ENCODE data around the gene MYO10. TPM values are rescaled to one million over a fixed set of nuclear protein-coding genes. Genes with fewer than 3 reads are reported as not detected.
"Not testable (repeated sequence)": the region's sequence is repeated elsewhere in the genome, so short reads cannot be mapped to it uniquely, and the experiment has no call there.

Gene MYO10
- 4.8 TPM for total RNA-seq
- long read RNA-seq, partial matches to known transcripts: 3 of 4 reads
- long read RNA-seq, other reads (novel, unspliced or antisense): 1 of 4 reads

DNA sequence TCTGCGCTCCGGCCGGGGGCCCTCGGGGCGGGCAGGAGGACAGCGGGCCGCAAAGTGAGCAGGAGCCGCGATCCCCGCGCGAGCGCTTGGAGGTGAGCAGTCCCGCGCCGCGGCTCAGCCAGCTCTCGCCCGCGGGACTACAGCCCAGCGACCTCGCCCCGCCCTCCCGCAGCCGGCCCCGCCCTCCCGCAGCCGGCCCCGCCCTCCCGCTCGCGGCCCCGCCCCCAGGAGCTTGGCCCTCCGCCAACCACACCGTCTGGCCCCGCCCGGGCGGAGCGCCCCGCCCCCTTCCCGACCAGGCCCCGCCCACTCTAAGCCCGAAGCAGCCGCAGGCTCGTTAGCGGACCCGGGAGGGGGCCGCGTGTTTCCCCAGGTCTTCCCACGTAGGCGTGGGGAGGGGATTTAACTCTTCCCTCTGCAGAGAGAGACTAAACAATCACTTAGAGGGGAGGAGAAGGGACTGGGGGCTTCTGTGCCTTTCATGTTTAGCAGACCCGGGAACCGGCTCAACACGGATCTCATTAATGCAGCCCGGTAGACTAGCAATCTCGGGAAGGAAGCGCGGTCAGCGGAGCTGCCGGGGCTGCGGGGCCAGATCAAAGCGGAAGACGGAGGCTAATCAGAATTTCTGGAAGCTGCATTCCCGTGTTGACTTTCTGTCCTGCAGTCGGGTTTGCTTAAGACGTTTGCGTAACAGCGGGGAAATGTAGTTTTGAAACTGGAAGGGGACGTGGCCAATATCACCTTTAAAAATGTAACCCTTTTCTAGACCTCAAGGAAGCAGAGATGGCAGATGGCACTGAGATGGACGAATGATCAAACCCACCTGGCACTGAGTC is at the start of gene MYO10:
MYO10 (minus strand) TSS at position 139 of the 839 bp plus-strand sequence. CDS start 480 bp downstream, outside the sequence.
- DNase-seq (ENCODE audit: missing footprints): peak; percentile 88
- intact Hi-C loops (cut with DNase I): loop anchor here (2.0 to 10.0 kb wide), 2 partner anchors 108 to 142 kb away; no protein-coding TSS in a partner anchor
- ATAC-seq: peak; percentile 91

DNA sequence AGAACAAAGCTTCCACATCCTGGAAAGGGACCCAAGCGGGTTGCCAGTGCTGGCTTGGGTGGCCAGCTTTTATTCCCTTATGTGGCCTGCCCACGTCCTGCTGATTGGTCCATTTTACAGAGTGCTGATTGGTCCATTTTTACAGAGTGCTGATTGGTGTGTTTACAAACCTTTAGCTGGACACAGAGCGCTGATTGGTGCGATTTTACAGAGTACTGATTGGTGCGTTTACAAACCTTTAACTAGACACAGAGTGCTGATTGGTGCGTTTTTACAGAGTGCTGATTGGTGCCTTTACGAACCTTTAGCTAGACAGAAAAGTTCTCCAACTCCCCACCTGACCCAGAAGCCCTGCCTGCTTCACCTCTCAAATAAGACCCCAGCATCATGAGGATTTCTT is 49.2 kb upstream of the MYO10 start:
- DNase-seq (ENCODE audit: missing footprints); intact Hi-C loops (cut with DNase I); ATAC-seq: not testable (repeated sequence)

DNA sequence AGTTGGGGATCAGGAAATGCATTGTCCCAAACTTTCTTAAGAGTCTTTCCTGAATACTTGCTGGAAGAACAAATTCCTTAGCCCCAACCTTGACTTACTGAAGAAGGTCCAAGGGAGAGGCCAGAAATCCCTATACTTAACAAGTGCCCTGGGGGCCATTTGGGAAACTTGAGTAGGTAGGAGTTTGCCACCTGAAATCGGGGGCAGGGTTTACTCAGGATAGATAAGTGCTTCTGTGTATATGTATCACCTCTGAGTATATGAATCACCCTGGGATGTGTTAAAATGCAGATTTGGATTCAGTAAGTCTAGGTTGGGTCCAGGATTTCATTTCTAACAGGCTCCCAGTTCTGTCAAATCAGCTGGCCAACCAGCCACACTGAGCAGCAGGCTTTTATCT is 47.9 kb upstream of the MYO10 start:
- no peak for DNase-seq (ENCODE audit: missing footprints)
- no peak for ATAC-seq
- intact Hi-C loops (cut with DNase I): no loop called here

DNA sequence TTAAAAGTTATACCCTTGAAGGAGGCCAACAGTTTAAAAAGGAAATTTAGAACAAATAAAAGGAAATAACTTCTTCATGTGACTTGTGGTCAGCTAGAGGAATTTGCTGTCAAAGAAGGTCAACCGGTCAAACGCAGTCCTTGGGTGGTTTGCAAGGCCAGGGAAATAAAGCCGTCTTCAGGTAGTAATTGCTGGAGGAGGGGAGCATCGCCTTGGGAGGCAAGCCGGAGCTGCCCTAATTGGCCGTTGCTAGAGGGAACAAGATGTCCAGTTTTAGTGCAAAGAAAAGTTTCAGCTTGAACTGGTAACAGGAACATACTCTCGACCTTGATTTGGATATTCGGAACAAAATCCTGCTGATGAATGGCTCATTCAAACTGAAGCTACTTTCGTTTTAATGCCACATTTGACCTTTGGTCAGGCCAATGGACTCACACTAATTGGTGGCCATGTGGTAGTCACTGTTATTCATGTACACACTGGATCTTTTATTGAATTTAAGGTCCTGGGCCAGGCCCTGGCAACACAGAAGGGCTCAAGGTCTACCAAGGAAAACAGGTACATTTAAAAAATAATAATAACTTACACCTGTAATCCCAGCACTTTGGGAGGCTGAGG is 47.0 kb upstream of the MYO10 start:
- intact Hi-C loops (cut with DNase I): no loop called here
- ATAC-seq (no peak), DNase-seq (ENCODE audit: missing footprints) (no peak)

DNA sequence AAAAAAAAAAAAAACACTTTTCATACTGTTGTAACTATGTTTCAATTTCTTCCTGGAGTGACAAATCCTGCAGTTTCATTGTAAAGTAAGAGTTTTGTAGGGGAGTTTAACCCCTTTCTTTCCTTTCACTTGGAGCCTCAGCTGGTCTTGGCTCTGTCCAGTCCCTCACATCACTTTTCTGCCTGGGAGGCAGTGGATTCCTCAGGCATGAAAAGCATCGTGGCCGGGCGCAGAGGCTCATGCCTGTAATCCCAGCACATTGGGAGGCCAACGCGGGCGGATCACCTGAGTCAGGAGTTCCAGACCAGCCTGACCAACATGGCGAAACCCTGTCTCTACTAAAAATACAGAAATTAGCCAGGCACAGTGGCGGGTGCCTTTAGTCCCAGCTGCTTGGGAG is 45.6 kb upstream of the MYO10 start:
- intact Hi-C loops (cut with DNase I): no loop called here
- ATAC-seq: no peak

DNA sequence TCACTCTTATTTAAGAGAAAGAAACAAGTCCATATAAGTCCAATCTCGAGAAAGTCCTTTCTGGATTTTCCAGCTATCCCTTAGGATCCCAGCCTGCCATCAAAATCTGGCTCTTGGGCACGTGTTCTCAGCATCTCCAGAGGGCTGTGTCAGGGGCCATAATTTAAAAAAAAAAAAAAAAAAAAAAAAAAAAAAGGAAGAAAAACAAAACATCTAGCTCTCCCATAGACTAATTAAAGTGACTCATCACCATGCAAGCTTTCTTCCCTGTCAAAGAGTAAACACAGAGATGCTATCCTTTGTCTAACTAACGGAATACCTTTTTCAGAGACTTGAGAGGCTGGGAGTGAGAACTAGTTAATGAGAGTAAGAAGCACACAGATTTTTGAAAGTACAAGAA is 44.9 kb upstream of the MYO10 start:
- DNase-seq (ENCODE audit: missing footprints) (no peak), ATAC-seq (no peak)
- intact Hi-C loops (cut with DNase I): no loop called here

More for the DNA sequence above, 45.6 kb upstream of the MYO10 start:
- no peak for DNase-seq (ENCODE audit: missing footprints)

DNA sequence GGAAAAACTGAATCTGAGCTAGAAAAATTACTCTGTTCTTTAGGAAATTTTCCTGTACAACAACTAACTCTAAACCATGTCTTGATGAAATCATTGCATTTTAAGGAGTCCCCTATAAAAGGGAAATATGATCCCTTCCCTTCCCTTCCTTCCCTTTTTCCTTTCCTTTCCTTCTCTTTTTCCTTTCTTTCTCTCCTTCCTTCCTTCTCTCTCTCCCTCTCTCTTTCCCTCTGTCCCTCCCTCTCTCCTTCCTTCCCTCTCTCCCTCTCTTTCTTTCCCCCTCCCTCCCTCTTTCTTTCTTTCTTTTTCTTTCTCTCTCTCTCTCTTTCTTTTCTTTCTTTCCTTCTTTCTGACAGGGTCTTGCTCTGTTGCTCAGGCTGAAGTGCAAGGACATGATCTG is 42.2 kb upstream of the MYO10 start:
- no peak for ATAC-seq
- no peak for DNase-seq (ENCODE audit: missing footprints)
- intact Hi-C loops (cut with DNase I): no loop called here

DNA sequence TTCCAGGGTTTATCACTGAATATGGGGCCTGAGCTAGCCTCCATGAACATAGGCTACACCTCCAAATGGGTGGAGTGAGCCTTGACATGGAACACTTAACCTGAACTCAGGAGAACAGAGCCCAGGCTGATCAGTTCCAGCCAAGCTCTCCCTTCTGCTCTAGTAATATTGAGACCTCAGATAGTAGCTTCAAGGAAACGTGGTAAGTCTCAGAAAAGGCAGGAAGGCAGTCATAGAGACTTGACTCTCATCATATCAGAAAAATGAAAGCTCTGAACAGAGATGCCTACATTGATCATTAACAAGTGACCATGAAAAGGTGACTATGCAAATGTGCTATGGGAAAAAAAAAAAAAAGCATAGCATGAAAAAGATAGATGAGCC is 40.5 kb upstream of the MYO10 start:
- intact Hi-C loops (cut with DNase I): no loop called here
- no peak for DNase-seq (ENCODE audit: missing footprints)
- no peak for ATAC-seq

DNA sequence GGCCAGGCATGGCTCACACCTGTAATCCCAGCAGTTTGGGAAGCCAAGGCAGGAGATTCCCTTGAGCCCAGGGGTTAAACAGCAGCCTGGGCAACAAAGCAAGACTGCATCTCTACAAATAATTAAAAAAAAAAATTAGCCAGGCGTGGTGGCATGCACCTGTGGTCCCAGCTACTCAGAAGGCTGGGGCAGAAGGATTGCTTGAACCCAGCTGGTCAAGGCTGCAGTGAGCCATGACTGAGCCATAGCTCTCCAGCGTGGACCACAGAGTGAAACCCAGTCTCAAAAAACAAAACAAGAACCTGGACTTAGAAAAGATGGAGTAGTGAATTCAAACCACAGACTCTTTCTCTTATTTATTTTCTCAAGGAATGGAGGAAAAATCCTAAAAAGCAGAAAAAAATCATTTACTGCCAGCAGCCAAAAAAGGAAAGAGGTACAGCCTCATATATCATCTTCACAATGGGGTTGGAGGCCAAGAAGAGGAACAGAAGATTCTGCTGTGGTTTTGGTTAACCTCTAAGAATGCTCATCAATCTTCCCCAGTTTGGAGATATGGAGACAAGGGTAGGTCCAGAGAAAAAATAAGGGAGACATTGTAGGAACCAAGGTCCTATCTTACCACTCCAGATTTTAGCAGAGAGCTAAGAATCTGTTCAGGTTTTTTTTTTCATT is 40.0 kb upstream of the MYO10 start:
- intact Hi-C loops (cut with DNase I): no loop called here
- DNase-seq (ENCODE audit: missing footprints) (no peak), ATAC-seq (no peak)

DNA sequence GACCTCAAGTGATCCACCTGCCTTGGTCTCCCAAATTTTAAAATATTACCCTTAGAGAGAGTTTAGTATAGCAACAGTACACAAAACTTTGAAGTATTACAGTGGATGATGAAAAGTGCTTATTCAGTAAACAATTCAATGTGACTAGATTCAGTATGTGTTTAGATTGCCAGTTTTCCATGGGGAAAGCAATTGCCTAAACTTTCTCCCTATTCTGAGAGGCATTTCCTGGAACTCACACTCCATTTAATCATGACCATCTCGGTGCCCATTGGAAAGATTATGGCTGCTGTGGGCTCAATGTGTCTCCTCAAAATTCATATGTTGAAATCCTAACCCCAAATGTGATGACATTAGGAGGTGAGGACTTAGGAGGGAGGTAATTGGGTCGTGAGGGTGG is 38.9 kb upstream of the MYO10 start:
- no peak for ATAC-seq
- intact Hi-C loops (cut with DNase I): no loop called here
- DNase-seq (ENCODE audit: missing footprints): no peak

DNA sequence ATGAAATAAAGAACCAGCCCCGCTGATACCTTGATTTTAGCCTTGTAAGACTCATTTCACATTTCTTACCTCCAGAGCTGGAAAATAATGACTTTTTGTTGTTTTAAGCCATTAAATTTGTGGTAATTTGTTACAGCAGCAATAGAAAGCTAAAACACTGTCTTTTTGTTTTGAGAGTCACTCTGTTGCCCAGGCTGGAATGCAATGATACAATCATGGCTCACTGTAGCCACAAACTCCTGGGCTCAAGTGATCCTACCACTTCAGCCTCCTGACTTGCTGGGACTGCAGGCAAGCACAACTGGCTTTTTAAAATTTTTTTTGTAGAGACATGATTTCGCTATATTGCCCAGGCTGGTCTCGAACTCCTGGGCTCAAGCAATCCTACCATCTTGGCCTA is 34.7 kb upstream of the MYO10 start:
- ATAC-seq: no peak
- intact Hi-C loops (cut with DNase I): no loop called here
- DNase-seq (ENCODE audit: missing footprints): no peak

DNA sequence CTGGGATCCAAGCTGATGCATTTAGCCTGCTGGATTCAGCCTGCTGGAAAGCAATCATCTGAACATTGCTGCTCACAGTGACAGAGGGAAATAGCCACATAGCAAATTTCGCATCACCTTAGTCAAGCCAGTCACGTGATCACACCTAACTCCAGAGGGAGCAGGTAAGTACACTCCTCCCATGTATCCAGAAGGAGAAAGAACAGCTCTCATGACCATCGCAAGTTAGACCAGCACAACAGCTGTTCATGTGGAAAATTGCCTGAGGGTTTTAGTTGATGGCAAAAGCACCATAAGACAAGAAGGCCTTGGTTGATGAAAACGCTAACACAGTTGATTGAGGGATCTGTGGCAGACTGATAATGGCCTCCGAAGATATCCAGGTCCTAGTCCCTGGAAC is 34.2 kb upstream of the MYO10 start:
- intact Hi-C loops (cut with DNase I): no loop called here
- DNase-seq (ENCODE audit: missing footprints): no peak
- ATAC-seq: no peak

DNA sequence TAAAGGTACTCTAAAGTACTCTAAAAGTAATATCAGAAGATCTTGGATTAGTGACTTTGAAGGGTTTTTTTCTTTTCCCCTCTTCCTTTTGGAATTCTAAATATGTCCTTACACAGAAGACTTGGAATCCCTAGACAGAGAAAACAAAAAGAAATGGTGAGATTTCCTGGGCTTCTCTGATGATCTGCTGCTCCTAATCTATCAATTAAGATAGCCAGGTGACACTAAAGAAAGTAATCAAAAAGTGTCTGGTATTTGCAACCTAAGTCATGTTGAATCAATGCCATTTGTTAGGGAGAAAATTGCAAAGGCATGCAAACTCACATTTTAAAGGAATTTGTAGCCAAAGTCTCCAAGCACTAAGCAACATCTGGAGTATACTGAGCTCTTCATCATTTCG is 29.5 kb upstream of the MYO10 start:
- ATAC-seq (no peak), DNase-seq (ENCODE audit: missing footprints) (no peak)
- intact Hi-C loops (cut with DNase I): no loop called here

DNA sequence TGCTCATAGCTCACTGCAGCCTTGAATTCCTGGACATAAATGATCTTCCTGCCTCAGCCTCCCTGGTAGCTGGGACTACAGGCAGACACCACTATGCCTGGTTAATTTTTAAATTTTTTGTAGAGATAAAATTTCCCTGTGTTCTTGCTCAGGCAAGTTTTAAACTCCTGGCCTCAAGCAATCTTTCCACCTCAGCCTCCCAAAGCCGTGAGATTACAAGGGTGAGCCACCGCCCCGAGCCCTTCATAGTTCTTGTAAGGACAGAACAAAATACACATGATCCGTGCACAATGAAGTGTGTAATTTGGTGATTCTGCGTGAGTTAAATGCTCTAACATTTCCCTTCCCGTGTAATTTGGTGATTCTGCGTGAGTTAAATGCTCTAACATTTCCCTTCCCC is 27.7 kb upstream of the MYO10 start:
- DNase-seq (ENCODE audit: missing footprints) (no peak), ATAC-seq (no peak)
- intact Hi-C loops (cut with DNase I): no loop called here

DNA sequence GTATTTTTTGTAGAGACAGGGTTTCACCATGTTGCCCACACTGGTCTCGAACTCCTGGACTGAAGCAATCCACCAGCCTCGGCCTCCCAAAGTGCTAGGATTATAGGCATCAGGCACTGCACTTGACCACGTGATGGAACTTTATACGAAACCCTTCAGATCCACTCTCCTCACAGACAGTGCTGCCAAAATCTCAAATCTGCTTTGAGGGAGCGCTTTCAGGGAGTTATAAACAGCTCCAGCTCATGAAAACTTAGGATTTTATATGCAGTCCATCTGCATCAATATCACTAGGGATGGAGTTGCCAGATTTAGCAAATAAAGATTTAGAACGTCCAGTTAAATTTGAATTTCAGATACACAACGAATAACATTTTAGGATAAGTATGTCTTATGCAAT is 25.0 kb upstream of the MYO10 start:
- ATAC-seq (no peak), DNase-seq (ENCODE audit: missing footprints) (no peak)
- intact Hi-C loops (cut with DNase I): no loop called here

DNA sequence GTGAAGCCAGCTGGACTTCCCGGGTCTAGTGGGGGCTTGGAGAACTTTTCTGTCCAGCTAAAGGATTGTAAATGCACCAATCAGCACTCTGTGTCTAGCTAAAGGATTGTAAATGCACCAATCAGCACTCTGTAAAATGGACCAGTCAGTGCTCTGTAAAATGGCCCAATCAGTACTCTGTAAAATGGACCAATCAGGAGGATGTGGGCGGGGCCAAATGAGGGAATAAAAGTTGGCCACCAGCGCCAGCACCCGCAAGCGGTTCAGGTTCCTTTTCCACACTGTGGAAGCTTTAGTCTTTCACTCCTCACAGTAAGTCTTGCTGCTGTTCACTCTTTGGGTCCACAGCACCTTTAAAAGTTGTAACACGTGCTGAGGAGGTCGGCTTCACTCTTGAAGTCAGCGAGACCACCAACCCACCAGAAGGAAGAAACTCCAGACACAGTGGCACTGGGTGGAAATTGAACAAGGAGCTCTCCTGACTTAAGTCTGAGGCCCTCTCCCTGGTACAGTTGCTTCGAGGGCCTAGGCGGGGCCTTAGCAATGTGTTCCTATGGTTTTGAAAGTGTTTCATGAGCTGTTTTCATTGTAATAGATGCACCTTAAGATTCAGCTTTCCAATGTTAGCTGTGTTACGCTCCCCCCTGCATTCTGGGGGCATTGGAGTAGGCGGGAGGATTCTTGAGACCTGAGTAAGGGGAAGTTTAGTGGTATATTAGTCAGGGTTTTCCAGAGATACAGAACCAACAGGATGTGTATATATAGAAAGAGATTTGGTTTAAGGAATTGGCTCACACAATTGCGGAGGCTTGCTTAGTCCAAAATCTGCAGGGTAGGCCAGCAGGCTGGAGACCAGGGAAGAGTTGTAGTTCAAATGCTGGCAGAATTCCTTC is 21.5 kb upstream of the MYO10 start:
- no peak for ATAC-seq
- DNase-seq (ENCODE audit: missing footprints): no peak
- intact Hi-C loops (cut with DNase I): no loop called here

DNA sequence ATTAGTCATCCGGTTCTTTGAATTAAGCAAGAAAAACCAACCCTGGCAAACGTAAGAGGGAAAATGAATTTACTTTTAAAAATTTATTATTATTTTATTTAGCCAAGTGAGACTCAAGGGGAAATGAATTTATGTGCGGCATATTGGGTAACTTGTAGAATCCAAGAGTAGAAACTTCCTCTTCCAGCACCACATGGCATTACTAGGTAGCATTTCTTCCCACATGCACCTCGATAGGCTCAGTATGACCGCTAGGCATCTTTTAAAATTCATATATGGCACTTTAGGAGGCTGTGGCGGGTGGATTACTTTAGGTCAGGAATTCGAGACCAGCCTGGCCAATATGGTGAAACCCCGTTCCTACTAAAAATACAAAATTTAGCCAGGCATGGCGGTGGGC is 17.6 kb upstream of the MYO10 start:
- intact Hi-C loops (cut with DNase I): no loop called here
- ATAC-seq: no peak
- DNase-seq (ENCODE audit: missing footprints): no peak

DNA sequence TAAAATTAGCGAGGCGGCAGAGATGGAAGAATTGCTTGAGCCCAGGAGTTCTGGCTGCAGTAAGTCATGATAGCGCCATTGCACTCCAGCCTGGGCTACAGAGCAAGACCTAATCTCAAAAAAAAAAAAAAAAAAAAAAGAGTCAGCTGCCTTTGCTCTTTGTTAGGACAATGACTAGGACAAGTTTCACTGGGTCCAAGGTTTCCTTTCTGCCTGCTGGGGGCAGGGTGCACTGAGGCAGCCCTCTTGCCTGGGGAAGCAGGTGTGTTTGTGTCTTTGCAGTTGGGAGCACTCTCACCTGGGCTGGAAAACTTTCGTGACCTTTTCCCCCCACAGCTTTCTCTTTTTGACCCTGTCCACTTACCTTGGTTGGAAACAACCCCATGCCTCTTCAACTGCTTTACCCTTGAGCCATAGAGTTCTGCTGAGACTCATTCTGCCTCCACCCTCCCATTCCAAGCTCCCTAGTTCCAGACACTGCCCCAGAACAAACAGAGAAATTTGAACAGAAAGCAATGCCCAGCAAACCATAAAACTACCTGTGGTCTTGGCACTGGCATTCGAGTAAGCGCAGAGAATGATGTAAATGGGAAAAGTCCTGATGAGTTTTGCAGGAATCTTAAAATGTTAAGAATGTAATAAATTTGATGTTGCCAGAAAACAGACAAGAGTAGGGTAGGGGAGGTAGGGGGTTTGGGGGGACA is 17.0 kb upstream of the MYO10 start:
- ATAC-seq (no peak), DNase-seq (ENCODE audit: missing footprints) (no peak)
- intact Hi-C loops (cut with DNase I): no loop called here
